PC-9 (cell line): ENCODE data around the gene F13A1. TPM values are rescaled to one million over a fixed set of nuclear protein-coding genes. Genes with fewer than 3 reads are reported as not detected.

Experiments used
- BruUV-seq: library from RNA; stranded (reverse); fragments of 400-500 nt; replicated peaks from 2 replicates; lab custom pipeline; 2021; lab: Mats Ljungman, UMichigan
- CTCF ChIA-PET: fragments of 300-600 bp; sonication (Branson Sonifier 250); formaldehyde crosslinking; loops from one replicate; lab custom pipeline; 2022; ENCODE audit warnings: antibody characterized with exemption; lab: Charles Lee
- POLR2A ChIA-PET: fragments of 300-600 bp; sonication (Branson Sonifier 250); formaldehyde crosslinking; loops from one replicate; lab custom pipeline; 2022; ENCODE audit warnings: antibody characterized with exemption; ENCODE audit not compliant: unreplicated experiment; lab: Charles Lee
- DNase-seq, 2 experiments: peaks; one replicate each; pipeline versions ENCODE4 v3.0.0 to v3.0.0-alpha.2; 2015 to 2022; ENCODE audit warnings: mixed read lengths in 1 of 2
- H2AFZ ChIP-seq: fragments of 200-600 bp; sonication (generic); 2 replicates; pipeline ENCODE4 v1.8.1; 2017; ENCODE audit warnings: antibody characterized with exemption
- H3F3A ChIP-seq: fragments of 200-600 bp; sonication (generic); 2 replicates; pipeline ENCODE4 v1.8.1; 2017; ENCODE audit warnings: antibody characterized with exemption, mild to moderate bottlenecking, low read depth; ENCODE audit not compliant: insufficient read depth
- H3K27ac ChIP-seq: fragments of 200-600 bp; sonication (generic); 2 replicates; pipeline ENCODE4 v1.6.1; 2016; ENCODE audit warnings: mixed run types
- H3K27me3 ChIP-seq: fragments of 200-600 bp; sonication (generic); 2 replicates; pipeline ENCODE4 v1.6.1; 2016; ENCODE audit warnings: low read depth, mixed run types; ENCODE audit not compliant: insufficient read depth
- H3K36me3 ChIP-seq: fragments of 200-600 bp; sonication (generic); 2 replicates; pipeline ENCODE4 v1.6.1; 2016; ENCODE audit warnings: low read depth, mixed run types
- H3K4me1 ChIP-seq: fragments of 200-600 bp; sonication (generic); replicated peaks from 2 replicates; pipeline ENCODE4 v1.6.1; 2016; ENCODE audit warnings: mixed run types; ENCODE audit not compliant: insufficient read depth
- H3K4me2 ChIP-seq: fragments of 200-600 bp; sonication (generic); 2 replicates; pipeline ENCODE4 v1.6.1; 2017; ENCODE audit warnings: mixed run types
- H3K4me3 ChIP-seq: fragments of 200-600 bp; sonication (generic); 2 replicates; pipeline ENCODE4 v1.6.1; 2016; ENCODE audit warnings: mixed run types
- H3K79me2 ChIP-seq: fragments of 200-600 bp; sonication (generic); 2 replicates; pipeline ENCODE4 v1.6.1; 2017; ENCODE audit warnings: low read depth, mixed run types
- H3K9me2 ChIP-seq: fragments of 200-600 bp; sonication (generic); 2 replicates; pipeline ENCODE4 v1.8.1; 2017; ENCODE audit warnings: mild to moderate bottlenecking; ENCODE audit not compliant: insufficient read depth
- H3K9me3 ChIP-seq: fragments of 200-600 bp; sonication (generic); 2 replicates; pipeline ENCODE4 v1.8.1; 2016; ENCODE audit warnings: low read depth; ENCODE audit not compliant: insufficient read depth
- H4K20me1 ChIP-seq: fragments of 200-600 bp; sonication (generic); 2 replicates; pipeline ENCODE4 v1.8.1; 2017; ENCODE audit not compliant: insufficient read depth
- EZH2 ChIP-seq: fragments of 200-600 bp; sonication (generic); IDR thresholded peaks from 2 replicates; pipeline ENCODE4 v1.8.0; 2017; ENCODE audit warnings: antibody characterized with exemption, low read depth
- intact Hi-C: fragments of 100-400 bp; cut with micrococcal nuclease; formaldehyde crosslinking; loops from one replicate; pipeline ENCODE4 v1.10.0; 2022; ENCODE audit not compliant: unreplicated experiment
- total RNA-seq: library from RNA; stranded (reverse); gene quantifications from 2 replicates; pipeline ENCODE4 v1.2.3, GENCODE V29; 2021
- TF ChIP-seq, protein P1 (sequence below): fragments of 200-600 bp; sonication (generic); conservative IDR thresholded peaks from 2 replicates; pipeline ENCODE4 v1.6.1; 2017; ENCODE audit warnings: mixed run types, antibody characterized with exemption, mild to moderate bottlenecking, moderate library complexity

Gene F13A1
- total RNA-seq, 1 experiment from 2014 or later = not detected

DNA sequence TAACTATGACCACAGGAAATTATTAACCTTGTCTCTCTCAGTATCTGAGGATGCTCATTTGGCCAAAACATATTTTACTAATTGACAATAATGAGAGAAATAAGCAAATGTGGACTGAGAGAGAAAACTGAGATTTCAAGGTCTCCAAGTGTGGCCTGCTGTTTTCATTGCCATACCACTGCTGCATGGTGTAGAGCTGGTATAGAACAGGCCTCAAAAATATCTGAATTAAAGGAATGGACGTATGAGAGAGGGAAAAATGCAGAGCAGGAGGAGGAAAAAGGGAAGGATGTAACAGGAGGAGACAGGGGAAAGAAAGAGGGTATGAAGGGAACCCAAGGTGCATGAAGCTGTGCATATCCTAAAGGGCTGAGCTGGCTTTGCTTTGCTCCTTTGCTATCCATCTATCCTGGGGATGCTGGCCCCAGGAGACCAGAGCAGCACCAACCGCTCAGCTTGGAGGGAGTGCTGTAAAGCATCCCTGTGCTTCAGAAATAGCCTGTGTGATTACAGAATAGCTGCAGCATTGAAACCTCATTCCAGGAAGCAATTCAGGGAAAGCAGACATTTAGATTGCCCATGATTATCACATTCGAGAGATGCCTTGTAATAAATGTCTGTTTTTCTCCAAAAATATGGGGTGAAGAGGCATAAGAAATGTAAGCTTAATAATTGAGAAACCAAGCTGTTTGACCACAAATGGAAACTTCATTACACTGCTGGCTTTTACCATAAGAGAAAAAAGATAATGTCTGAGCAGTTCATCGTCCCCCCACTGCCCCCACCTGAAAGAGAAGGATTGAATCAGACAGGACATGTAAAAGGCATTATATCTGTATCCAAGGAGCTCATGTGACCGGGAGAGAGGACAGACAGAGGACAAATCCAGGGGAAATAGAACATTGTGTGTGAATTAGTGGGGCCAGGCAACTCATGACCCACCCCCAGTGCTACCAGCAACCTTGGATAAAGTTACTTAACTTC lies 80.6 kb downstream of the F13A1 start:
- Histone ChIP-seq H3K27me3 (no peaks in the 10 kb centered on the region), H3K4me1 (no peaks in the 10 kb centered on the region), H3F3A (no peaks in the 10 kb centered on the region), H3K9me3 (no peaks in the 10 kb centered on the region), H3K36me3 (no peaks in the 10 kb centered on the region), H2AFZ (no peak overlapping the region), H3K9me2 (no peaks in the 10 kb centered on the region), H3K4me2 (no peak overlapping the region), H3K79me2 (no peaks in the 10 kb centered on the region), H4K20me1 (no peaks in the 10 kb centered on the region), H3K27ac (no peak overlapping the region), H3K4me3 (no peak overlapping the region)
- DNase-seq = no peak
- intact Hi-C loops = no loop called here
- ChIA-PET CTCF (no interaction called here), POLR2A (no interaction called here)
- TF ChIP-seq EZH2 = no peak
- TF ChIP-seq, protein P1, sequence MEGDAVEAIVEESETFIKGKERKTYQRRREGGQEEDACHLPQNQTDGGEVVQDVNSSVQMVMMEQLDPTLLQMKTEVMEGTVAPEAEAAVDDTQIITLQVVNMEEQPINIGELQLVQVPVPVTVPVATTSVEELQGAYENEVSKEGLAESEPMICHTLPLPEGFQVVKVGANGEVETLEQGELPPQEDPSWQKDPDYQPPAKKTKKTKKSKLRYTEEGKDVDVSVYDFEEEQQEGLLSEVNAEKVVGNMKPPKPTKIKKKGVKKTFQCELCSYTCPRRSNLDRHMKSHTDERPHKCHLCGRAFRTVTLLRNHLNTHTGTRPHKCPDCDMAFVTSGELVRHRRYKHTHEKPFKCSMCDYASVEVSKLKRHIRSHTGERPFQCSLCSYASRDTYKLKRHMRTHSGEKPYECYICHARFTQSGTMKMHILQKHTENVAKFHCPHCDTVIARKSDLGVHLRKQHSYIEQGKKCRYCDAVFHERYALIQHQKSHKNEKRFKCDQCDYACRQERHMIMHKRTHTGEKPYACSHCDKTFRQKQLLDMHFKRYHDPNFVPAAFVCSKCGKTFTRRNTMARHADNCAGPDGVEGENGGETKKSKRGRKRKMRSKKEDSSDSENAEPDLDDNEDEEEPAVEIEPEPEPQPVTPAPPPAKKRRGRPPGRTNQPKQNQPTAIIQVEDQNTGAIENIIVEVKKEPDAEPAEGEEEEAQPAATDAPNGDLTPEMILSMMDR = no peak
- BruUV-seq = no TSS peak

DNA sequence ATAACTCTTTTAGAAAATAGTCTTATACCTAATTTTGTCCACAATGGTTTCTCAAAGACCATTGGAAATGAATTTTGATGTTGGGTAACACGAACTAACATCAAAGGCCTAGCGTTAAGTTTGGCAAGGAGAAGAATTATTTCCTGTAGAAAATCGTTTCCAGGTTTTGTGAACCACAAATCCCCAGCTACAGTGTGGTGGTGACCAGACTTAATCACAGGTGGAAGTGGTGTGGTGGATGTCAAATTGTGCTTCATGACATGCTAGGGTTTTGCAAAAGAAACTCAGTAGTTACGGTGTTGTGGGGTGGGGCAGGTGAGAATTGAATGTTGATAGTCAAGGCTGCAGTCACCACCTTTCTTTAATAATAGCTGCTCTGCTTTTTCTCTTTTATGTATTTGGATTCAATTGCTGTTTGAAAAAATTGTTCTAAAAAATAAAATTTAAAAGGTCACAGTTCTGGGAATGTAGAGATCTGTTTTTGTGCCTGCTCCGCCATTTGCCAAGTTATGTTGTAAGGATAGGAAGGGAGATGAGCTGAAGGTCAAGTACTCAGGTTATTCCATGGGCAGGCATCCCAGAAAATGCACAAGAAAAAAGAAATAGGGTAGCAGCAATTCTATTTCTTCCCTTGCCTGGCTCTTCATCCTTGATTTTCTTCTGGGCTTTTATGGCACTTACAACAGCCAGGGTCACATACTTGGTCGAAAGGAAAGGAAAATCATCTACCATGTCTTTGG lies 83.6 kb downstream of the F13A1 start:
- Histone ChIP-seq H3K27ac (no peak overlapping the region), H3K79me2 (no peaks in the 10 kb centered on the region), H3K36me3 (no peaks in the 10 kb centered on the region), H4K20me1 (no peaks in the 10 kb centered on the region), H3K9me2 (no peaks in the 10 kb centered on the region), H3K9me3 (no peaks in the 10 kb centered on the region), H3K4me2 (no peak overlapping the region), H2AFZ (no peak overlapping the region), H3K27me3 (no peaks in the 10 kb centered on the region), H3F3A (no peaks in the 10 kb centered on the region), H3K4me3 (no peak overlapping the region), H3K4me1 (no peaks in the 10 kb centered on the region)
- no peak for DNase-seq
- TF ChIP-seq, protein P1 = no peak
- no peak for TF ChIP-seq EZH2
- BruUV-seq = no TSS peak
- intact Hi-C loops = no loop called here
- CTCF ChIA-PET = no interaction called here
- POLR2A ChIA-PET = interaction anchor here (0.7 kb wide), 1 partner anchor 602 kb away, joined by 7 read pairs; no protein-coding TSS in a partner anchor

DNA sequence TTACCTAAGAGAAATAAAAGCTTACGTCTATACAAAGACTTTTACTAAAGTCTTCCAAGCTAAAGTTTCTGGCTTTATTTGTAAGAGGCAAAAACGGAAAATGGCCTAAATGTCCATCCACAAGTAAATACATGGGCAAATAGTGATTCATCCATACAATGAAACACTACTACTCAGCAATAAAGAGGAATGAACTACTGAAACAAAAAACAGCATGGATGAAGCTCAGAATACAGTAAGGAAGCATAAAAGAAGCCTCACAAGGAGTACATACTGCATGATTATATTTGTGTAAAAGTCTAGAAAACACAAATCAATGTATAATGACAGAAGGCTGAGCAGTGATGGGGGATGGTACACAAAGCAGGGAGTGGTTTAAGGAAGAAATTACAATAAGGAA lies 84.7 kb downstream of the F13A1 start:
- BruUV-seq = no TSS peak
- H3K27me3 ChIP-seq = no peaks in the 10 kb centered on the region
- no peak overlapping the region for H2AFZ ChIP-seq
- no peaks in the 10 kb centered on the region for H3K4me1 ChIP-seq
- no peaks in the 10 kb centered on the region for H3F3A ChIP-seq
- no peaks in the 10 kb centered on the region for H3K79me2 ChIP-seq
- H3K27ac ChIP-seq = no peak overlapping the region
- no peak overlapping the region for H3K4me3 ChIP-seq
- ChIA-PET CTCF (no interaction called here), POLR2A (no interaction called here)
- TF ChIP-seq, protein P1 = no peak
- no peak for TF ChIP-seq EZH2
- H3K4me2 ChIP-seq = no peak overlapping the region
- no peaks in the 10 kb centered on the region for H4K20me1 ChIP-seq
- no peak for DNase-seq
- intact Hi-C loops = no loop called here
- no peaks in the 10 kb centered on the region for H3K9me2 ChIP-seq
- no peaks in the 10 kb centered on the region for H3K36me3 ChIP-seq
- no peaks in the 10 kb centered on the region for H3K9me3 ChIP-seq
